Measurements from ENCODE around the gene PIGB.

- no peak for TF ChIP-seq POLR2A (IDR thresholded peaks at IDR 0.05; ENCODE audit: low read length)
- TF ChIP-seq GATA1 (IDR thresholded peaks at IDR 0.05; ENCODE audit: low read depth, low read length): no peak
Observed at GRCh38 chr15:55389264-55389607, 70.2 kb downstream of the PIGB start.
